COLO668 (cell line): ENCODE measurements around the gene HELQ.
"Not testable (repeated sequence)": the region's sequence is repeated elsewhere in the genome, so short reads cannot be mapped to it uniquely, and the experiment has no call there.

ENCODE experiments used
- DNase-seq: peaks from one replicate; lab custom pipeline; 2025; ENCODE audit not compliant: unreplicated experiment; lab: John Stamatoyannopoulos, UW

The HELQ gene, protein sequence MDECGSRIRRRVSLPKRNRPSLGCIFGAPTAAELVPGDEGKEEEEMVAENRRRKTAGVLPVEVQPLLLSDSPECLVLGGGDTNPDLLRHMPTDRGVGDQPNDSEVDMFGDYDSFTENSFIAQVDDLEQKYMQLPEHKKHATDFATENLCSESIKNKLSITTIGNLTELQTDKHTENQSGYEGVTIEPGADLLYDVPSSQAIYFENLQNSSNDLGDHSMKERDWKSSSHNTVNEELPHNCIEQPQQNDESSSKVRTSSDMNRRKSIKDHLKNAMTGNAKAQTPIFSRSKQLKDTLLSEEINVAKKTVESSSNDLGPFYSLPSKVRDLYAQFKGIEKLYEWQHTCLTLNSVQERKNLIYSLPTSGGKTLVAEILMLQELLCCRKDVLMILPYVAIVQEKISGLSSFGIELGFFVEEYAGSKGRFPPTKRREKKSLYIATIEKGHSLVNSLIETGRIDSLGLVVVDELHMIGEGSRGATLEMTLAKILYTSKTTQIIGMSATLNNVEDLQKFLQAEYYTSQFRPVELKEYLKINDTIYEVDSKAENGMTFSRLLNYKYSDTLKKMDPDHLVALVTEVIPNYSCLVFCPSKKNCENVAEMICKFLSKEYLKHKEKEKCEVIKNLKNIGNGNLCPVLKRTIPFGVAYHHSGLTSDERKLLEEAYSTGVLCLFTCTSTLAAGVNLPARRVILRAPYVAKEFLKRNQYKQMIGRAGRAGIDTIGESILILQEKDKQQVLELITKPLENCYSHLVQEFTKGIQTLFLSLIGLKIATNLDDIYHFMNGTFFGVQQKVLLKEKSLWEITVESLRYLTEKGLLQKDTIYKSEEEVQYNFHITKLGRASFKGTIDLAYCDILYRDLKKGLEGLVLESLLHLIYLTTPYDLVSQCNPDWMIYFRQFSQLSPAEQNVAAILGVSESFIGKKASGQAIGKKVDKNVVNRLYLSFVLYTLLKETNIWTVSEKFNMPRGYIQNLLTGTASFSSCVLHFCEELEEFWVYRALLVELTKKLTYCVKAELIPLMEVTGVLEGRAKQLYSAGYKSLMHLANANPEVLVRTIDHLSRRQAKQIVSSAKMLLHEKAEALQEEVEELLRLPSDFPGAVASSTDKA

DNA sequence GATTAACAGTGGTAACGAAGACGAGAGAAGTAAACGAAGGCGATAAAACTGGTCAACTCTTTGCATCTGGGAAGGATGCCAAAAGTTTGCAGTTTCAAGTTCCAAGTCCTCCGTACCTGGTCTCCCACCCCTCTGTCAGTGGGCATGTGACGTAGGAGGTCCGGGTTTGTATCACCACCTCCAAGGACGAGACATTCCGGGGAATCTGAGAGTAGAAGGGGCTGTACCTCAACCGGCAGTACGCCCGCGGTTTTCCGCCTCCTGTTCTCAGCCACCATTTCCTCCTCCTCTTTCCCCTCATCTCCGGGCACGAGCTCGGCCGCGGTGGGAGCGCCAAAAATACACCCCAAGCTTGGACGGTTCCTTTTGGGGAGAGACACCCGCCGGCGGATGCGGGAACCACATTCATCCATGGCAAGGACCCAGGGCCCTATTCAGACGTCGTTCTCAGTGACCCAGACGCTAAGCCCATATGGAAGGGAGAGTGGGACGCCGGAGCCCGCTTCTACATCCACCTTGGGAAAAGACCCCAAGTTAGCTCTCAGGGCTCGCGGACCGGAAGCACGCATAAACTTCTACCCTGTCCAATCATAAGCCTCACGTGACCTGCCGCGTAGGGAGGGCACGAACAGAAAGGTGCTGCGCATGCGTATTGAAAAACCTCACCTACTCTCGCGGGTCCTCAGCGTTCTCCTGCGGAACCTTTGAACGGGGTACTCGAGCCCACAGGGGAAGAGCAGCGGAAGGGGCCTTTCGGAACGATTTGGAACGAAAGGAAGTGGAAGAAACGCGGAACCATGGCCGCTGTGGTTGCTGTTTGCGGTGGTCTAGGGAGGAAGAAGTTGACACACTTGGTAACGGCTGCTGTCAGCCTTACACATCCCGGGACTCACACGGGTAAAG lies at the start of gene HELQ, which contains the start of gene MRPS18C:
HELQ (minus strand) TSS at position 543 of the 903 bp plus-strand sequence; CDS start at position 413, 130 bp downstream.
MRPS18C (plus strand) TSS at position 778 of the 903 bp plus-strand sequence; CDS start at position 798, 20 bp downstream.
- DNase-seq: peak; percentile 95

DNA sequence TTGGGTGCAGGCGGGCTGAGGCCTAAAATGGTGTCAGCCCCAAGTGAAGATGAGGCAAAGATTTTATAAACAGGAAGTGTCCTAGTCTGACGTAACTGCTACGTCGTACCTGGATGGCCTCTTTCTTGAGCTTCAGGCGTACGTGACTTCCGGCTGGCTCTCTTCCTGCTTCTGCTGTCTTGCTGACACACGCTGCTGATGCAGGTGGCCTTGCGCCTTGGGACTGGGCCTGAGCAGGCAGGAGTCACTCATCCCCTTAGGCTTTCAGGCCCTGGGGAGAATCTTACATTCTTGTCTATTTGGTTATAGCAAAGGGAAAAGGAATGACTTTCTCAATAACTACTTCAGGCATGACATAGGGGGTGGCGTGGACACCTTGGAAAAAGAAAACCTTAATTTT lies 49.4 kb upstream of the HELQ start:
- no peak for DNase-seq

DNA sequence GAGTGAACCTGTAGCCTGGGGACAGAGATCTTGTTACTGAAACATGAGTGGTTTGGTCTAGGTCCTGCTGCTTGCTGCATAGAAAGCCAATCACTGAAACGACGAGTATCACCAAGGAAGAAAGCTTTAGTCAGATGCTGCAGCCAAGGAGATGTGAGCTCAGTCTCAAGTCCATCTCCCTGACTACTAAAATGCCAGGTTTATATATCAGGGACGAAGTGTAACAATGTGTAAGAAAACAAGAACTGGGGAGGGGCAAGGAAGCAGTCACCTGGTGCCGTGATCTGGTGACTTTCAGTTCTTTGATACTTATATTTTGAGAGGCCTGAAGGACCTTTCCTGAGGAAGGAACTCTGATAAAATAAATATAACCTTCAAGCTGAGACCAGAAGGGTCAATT lies 48.9 kb upstream of the HELQ start:
- DNase-seq: no peak

DNA sequence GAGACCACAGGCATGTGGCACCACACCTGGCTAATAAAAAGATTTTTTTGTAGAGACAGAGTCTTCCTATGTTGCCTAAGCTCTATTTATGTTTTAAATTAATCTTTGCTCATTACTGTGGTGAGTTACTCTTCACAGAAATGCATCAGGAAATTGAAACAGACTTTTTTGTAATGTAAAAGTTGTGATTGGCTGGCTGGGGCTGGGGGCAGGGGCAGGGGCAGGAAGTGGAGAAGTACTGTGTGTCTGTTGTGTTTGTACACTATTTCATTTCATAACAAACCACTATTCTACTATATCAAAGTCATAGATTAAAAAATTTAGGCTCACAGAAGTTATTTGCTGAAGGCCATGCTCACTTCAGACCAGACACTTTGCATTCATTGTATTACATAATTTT lies 48.4 kb upstream of the HELQ start:
- DNase-seq: no peak

DNA sequence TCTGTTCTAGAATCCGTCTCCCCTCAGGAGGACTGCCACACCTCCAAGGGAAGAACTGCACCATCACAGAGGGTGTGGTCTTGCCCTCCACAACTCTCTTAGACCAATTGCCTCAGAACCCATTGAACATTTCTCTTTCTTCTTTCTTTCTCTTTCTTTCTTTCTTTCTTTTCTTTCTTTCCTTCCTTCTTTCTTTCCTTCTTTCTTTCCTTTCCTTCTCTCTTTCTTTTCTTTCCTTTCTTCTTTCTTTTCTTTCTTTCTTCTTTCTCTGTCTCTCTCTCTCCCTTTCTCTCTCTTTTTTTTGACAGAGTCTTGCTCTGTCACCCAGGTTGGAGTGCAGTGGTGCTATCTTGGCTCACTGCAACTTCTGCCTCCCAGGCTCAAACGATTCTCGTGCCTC lies 46.0 kb upstream of the HELQ start:
- not testable (repeated sequence) for DNase-seq

DNA sequence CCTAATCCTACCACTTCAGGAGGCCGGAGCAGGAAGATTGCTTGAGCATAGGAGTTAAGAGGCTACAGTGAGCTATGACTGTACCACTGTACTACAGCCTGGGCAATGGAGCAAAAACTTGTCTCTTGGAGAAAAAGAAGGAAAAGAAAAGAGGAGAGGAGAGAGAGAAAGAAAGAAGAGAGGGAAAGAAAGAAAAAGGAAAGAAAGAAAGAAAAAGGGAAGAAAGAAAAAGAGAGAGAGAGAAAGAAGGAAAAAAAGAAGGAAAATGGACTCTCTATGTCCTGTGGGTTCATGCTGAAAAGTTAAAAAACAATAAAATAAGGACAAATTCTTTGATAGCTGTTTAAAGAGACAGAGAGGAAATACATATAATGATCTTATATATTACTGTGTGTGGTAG lies 42.6 kb upstream of the HELQ start:
- DNase-seq: no peak

DNA sequence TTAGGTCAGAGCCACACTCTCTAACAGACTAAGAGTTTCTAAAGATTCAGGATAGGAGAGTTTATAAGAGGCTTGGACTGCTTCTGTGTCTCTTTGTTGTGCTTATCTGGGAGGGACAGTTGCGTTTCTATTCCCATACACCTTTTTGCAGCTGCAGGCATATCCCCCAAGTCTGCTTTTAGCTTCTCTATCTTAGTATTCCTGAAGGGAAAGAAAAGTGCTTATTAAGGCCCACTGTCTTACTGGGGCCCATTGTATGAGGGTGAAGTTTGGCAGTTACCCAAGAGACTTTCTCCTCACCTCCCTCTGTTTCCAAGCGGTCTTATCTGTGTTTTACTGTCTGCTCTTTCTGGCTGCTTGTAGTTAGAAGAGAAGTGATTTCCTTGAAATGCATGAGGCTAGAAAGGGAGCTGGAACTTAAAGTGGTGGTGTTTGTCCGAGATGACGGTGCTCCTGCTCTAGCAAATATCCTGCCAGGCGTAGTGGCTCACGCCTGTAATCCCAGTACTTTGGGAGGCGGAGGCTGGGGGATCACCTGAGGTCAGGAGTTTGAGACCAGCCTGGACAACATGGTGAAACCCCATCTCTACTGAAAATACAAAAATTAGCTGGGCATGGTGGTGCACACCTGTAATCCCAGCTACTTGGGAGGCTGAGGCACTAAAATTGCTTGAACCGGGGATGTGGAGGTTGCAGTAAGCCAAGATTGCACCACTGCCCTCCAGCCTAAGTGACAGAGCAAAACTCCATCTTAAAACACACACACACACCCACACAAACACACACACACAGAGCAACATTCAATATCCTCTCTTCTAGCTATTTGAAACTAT lies 40.7 kb upstream of the HELQ start:
- not testable (repeated sequence) for DNase-seq

DNA sequence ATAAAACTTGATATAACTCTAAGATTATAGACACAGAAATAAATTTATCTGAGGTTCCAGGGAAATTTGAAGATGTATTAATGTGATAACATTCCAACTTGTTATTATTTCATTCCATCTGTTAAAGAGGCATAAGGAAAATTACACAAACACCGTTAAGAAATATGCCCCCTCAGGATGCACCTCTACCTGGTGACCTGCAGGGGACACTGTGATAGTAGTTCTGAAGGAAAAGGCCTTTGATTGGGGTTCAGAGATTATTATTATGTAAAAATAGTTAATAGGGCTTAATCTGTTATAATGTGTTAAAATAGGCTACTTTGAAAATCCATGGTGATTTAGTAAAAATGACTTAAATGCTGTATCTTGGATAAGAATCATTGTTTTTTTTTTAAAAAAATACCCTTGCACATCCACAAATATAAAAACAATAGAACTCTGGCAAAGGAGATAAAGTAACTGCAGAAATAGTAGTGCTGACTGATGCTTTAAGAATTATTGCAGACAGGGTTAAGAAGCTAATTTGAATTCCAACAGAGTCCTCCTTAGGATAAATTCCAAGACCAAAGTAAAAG lies 35.3 kb upstream of the HELQ start:
- no peak for DNase-seq

DNA sequence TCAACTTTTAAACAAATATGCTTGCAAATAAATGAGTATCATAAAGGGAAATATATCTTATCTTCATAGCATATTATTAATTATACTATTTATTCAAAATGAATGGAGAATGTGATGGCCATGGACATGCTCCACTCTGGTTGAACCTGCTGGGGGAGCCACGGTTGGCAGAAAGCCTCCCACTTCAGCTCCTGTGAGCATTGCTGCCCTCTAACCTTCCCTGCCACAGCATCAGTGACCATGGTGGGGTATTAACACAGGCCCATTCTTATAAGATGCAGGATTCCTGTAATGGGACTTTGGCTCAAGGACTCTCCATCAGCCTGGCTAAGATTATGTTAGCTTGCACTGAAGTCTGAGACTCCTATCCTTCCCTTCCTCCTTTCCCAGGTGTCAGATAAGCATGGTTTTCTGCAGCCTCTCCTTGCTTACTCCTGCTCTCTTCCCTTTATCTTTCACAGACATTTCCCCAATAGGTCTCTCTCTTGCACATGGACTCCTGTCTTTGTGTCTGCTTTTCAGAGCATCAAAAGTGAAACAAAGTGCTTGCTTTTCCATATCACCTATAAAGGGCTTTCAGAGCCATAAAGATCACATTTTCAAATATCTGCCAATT lies 34.2 kb upstream of the HELQ start:
- DNase-seq: no peak

DNA sequence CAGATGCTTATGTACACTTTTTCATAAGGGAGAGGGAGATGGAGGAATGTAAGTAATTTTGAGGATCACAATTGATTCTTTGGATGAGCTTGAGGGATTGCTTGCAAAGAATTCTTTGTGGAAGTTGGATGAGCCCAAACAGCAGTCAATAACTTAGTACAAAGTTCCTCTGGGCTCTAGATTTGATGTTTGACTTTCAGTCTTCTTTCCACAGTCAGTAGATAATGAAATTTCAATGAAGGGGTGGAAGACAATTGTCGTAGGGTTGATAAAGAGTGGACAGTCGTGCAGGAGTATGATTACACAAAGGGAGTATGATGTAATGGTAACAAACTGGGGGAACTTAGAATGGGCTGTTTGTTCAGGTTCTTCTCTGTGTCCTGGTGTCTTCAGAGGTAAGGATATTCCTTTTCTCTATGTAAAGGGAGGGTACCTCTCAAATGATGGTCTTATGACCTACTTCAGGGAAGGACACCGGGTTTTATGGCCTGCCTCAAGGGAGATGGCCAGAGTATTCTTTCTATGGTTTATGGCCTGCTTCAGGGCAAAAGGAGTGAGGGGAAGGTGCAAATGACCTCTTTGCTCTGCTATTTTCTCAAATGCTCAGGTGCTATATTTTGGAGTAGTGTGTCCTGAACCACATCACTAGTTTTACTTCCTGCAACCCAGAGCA lies 31.0 kb upstream of the HELQ start:
- no peak for DNase-seq

DNA sequence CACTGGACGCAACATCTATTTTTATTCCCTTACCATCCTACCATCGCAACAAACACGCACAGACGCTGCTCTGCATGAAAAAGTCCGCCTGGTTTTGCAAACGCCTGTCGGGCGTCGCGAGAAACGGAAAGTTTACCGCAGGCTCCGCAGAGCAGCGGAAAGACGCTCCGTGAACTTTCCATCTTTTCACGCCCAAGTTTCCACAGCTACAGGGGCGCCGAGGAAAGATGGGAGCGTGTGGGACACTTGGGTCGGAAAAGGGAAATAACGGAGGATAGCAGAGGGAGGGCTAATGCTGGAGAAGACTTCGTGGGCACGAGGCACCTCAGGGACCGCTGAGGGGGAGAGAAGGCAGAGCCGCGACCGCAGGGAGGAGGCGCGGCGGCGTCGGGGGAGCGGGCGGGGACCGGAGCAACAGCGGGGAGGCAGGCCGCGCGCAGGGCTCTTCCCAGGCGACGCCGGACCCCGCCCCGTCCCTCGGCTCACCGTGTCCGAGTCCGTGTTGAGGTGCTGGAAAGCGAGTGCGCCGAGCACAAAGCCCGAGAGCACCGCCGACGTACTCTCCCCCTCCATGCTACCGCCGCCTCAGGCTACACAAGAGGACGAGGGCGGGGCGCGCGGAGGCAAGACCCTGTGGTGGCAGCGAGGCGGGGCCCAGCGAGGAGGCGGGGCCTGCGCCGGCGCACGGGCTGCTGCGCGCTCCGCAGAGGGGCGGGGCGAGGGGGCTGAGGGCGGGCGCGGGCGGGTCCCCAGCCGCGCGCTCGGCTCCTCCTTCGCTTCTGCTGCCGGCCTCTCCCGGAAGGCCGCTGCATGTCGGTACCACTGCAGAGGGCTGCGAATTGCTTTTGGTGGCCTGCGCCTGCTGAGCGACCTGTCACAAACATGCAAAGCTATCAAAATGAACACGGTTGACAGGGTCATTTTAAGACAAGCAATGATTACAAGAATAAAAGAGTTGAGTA lies 29.2 kb upstream of the HELQ start, which contains the start of gene ABRAXAS1:
ABRAXAS1 (minus strand) TSS at position 601 of the 962 bp plus-strand sequence; CDS start at position 573, 28 bp downstream.
- DNase-seq: peak; percentile 97

DNA sequence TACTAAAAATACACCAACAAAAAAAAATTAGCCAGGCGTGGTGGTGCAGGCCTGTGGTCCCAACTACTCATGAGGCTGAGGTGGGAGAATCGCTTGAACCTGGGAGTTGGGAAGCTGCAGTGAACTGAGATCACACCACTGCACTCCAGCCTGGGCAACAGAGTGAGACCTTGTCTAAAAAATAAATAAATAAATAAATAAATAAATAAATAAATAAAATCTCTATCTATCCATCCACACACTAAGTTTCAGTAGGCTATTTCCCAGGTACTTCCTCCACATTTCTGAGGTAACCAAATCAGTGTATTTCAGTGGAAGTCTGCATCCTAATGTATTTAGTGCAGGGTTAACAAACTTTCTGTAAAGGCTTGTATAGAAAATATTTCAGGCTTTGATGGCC lies 18.3 kb upstream of the HELQ start:
- DNase-seq: no peak

DNA sequence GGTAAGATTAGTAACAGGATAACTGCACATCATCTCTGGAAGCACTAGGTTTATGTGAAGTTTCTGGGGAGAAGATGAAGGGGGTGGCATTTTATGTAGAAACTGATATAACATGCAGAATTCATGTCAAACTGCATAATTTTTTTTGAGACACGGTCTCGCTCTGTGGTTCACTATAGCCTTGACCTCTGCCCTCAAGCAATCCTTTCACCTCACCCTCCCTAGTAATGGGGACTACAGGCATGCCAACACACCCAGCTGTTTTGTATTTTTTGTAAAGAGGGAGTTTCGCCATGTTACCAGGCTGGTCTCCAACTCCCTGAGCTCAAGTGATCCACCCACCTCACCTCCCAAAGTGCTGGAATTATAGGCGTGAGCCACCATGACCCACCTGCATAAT lies 17.8 kb upstream of the HELQ start:
- DNase-seq: no peak

DNA sequence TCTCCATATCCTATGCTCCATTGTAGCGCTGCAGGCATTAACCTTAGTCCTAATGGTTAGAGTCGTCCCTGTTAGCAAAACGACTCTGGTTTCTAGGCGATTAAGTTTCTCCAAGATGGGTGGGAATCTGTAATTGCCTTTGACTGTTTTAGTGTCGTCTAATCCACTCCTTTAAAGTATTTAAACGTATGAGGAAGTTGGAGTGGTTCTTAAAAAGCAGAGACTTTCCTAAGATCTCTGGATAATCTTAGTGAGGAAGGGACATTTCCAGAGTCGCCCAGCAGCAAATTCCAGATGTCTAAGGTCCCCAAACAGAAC lies 520 bp upstream of the HELQ start:
- no peak for DNase-seq

DNA sequence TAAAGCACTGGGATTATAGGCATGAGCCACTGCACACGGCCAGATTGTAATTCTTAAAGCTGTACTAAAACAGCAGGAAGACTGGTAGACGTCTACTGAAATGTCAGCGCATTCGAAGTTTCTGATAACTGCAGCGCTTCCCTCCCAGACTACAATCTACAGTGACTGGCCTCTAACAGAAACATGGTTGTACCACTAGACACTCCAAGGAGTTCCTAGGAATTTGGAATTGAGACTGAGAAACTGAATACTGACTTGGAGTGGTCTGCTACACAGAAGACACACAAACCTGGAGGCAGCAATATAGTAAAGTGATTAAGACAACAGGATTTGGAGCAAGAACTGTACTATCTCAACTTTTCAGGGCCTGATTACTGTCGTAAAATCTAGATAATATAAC lies 937 bp downstream of the HELQ start:
- no peak for DNase-seq

DNA sequence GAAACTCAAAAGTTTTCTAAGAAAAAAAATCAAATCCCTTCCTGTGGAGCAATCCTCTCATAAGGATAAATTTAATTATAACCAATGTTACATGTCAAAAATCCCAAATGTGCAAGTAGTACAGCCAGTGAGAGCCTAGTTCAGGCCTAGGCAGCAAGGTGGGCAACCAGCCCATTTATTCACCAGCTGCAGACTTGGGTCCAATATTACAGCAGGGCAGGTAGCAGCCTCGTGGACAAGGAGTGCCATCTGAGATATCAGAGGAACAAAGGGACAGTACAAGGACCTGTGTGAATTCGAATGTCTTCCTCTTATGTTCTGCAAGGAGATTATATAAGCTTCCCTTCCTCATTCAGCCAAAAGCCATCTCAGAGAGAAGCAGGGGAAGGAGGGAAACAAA lies 6.6 kb downstream of the HELQ start:
- no peak for DNase-seq

DNA sequence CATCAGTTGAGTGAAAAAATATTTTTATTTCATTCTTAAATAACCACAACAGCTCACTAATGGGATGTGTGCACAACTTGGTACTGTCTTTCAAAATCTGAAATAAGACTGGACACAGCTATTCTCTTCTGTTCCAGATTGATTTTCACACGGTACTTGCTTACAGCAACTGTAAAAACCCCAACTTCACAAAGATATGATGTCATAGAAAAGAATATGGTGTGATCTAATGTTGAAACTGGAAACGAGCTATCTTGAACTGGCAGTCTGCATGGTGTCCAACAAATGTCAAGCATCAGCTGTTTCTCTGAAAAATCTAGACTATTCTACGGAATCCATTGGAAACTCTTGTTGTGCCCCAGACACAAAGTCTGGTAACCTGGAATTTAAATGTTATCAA lies 14.7 kb downstream of the HELQ start:
- DNase-seq: no peak
